ENCODE measurements around the gene PSAT1. TPM values are rescaled to one million over a fixed set of nuclear protein-coding genes. Genes with fewer than 3 reads are reported as not detected.
A peak's percentile ranks its signal among the peaks of the same experiment; 100 is the strongest.

PSAT1 gene
- total and polyA plus RNA-seq, 2 experiments from 2014 or later, result 414 to 486 TPM

DNA sequence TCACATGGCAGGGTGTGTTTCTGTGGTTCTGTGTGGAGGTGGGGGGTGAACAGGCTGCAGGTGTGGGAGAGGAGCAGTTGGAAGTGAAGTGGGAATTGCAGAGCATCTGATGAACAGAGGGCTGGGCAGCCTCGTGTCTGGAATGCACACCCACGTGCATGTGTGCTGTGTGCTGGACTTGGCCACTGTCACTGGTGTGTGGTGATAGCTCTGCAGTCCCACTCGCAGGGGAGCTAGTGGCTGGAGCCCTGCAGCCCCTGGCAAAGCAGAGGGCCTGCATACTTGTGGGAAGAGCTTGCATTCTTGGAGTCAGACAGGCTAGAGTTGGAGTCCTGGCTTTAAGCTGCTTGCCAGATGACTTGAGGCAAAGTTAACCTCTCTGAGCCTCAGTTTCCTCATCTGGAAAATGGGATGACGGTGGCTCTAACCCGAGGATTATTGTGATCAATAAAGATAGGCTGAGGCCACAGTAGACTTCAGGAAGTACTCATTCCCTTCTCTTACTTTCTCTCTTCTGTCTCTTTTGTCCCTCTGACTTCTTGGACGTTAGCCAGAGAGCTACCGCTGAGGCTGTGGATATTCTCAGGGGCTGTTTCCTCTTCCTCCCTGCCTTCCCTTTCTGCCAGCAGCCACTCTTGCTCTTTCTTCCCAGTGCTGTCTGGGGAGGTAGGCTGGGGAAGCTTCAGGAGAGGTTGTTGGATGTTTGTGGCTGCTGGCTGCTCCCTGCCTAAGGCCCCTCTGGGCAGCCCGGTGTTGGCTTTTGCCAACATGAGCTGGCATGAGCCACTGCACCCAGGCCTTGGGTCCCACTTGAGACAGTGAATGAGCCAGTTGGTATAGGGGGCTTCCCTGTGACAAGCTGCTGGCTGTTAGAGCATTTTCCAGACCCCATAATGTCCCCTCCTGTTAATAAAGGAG lies 18.3 kb downstream of the PSAT1 start (continued):
- TF ChIP-seq REST (IDR thresholded peaks at IDR 0.05; ENCODE audit: unreplicated experiment) (no peak), ZNF331 (CRISPR knock-in tag; IDR thresholded peaks at IDR 0.05; ENCODE audit: low read depth) (no peak), EZH2 (IDR thresholded peaks at IDR 0.05; ENCODE audit: low read depth, unreplicated experiment) (no peak)
- TF ChIP-seq, protein P1, sequence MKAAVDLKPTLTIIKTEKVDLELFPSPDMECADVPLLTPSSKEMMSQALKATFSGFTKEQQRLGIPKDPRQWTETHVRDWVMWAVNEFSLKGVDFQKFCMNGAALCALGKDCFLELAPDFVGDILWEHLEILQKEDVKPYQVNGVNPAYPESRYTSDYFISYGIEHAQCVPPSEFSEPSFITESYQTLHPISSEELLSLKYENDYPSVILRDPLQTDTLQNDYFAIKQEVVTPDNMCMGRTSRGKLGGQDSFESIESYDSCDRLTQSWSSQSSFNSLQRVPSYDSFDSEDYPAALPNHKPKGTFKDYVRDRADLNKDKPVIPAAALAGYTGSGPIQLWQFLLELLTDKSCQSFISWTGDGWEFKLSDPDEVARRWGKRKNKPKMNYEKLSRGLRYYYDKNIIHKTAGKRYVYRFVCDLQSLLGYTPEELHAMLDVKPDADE (IDR thresholded peaks at IDR 0.05), result no peak

GRCh38 chr9:78316166-78316892 lies 19.4 kb downstream of the PSAT1 start:
- peaks cover 82% of the 10 kb centered on the region for H3K36me3 ChIP-seq (ENCODE audit: insufficient read depth)
- H2AFZ ChIP-seq, result no peak overlapping the region
- H3K36me3 Mint-ChIP-seq (ENCODE audit: low read depth), result peaks cover 96% of the 10 kb centered on the region
- no peak overlapping the region; the same call in none of the 2 replicates for H3K27ac Mint-ChIP-seq
- TF ChIP-seq EZH2phosphoT487 (IDR thresholded peaks at IDR 0.05; ENCODE audit: unreplicated experiment), result no peak
- TF ChIP-seq, protein P2, sequence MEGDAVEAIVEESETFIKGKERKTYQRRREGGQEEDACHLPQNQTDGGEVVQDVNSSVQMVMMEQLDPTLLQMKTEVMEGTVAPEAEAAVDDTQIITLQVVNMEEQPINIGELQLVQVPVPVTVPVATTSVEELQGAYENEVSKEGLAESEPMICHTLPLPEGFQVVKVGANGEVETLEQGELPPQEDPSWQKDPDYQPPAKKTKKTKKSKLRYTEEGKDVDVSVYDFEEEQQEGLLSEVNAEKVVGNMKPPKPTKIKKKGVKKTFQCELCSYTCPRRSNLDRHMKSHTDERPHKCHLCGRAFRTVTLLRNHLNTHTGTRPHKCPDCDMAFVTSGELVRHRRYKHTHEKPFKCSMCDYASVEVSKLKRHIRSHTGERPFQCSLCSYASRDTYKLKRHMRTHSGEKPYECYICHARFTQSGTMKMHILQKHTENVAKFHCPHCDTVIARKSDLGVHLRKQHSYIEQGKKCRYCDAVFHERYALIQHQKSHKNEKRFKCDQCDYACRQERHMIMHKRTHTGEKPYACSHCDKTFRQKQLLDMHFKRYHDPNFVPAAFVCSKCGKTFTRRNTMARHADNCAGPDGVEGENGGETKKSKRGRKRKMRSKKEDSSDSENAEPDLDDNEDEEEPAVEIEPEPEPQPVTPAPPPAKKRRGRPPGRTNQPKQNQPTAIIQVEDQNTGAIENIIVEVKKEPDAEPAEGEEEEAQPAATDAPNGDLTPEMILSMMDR (conservative IDR thresholded peaks at IDR 0.05; ENCODE audit: low read depth in 2 of 2), result peak in 1 of 2 experiments; percentile 20; a peak in 2 of 4 replicates
- DNase-seq (ENCODE audit: low spot score) (no peak), ATAC-seq (peak; percentile 37)
- H3K4me2 ChIP-seq, result no peak overlapping the region
- H3K4me3 ChIP-seq, result no peak overlapping the region
- H3K4me1 Mint-ChIP-seq, result peaks cover 27% of the 10 kb centered on the region
- no peaks in the 10 kb centered on the region for H3K27me3 ChIP-seq (ENCODE audit: insufficient read depth)
- peaks cover 17% of the 10 kb centered on the region; the same call in 1 of the 2 replicates for H3F3A ChIP-seq (replicated peaks; ENCODE audit: low read depth)
- H4K20me1 ChIP-seq (replicated peaks; ENCODE audit: insufficient read depth), result peaks cover 70% of the 10 kb centered on the region
- no peaks in the 10 kb centered on the region for H3K4me1 ChIP-seq (ENCODE audit: insufficient read depth)
- H3K27me3 Mint-ChIP-seq (ENCODE audit: insufficient read depth, low read depth, poor library complexity), result peaks cover 46% of the 10 kb centered on the region
- no peaks in the 10 kb centered on the region; the same call in 1 of the 2 replicates for H3K9me2 ChIP-seq (ENCODE audit: insufficient read depth)
- H3K79me2 ChIP-seq (replicated peaks; ENCODE audit: insufficient read depth), result peaks cover 80% of the 10 kb centered on the region
- no peak overlapping the region for H3K27ac ChIP-seq (ENCODE audit: low read depth)
- no peaks in the 10 kb centered on the region for H3K9me3 Mint-ChIP-seq
- H3K4me3 Mint-ChIP-seq, result no peak overlapping the region
